ENCODE results near the gene TUBGCP5. TPM values are rescaled to one million over a fixed set of nuclear protein-coding genes. Genes with fewer than 3 reads are reported as not detected.
A peak's percentile ranks its signal among the peaks of the same experiment; 100 is the strongest.
"Not testable (repeated sequence)": the region's sequence is repeated elsewhere in the genome, so short reads cannot be mapped to it uniquely, and the experiment has no call there.

Gene TUBGCP5
- total RNA-seq, 1 donor from 2014 or later = 19.1 TPM

GRCh38 chr15:23052522-23052921, 13.2 kb upstream of the TUBGCP5 start:
- H3K4me1 Mint-ChIP-seq (ENCODE audit: unreplicated experiment) = no peaks in the 10 kb centered on the region
- H3K27me3 Mint-ChIP-seq (ENCODE audit: unreplicated experiment) = peaks cover 16% of the 10 kb centered on the region
- DNase-seq (ENCODE audit: extremely low spot score, unreplicated experiment) = no peak
- H3K27ac Mint-ChIP-seq (ENCODE audit: unreplicated experiment) = no peak overlapping the region
- no peaks in the 10 kb centered on the region for H3K9me3 Mint-ChIP-seq (ENCODE audit: unreplicated experiment)
- TF ChIP-seq CTCF (IDR thresholded peaks at IDR 0.05) = no peak
- H3K4me3 Mint-ChIP-seq (ENCODE audit: unreplicated experiment) = no peak overlapping the region
- no peaks in the 10 kb centered on the region for H3K36me3 Mint-ChIP-seq (ENCODE audit: unreplicated experiment)

GRCh38 chr15:23050708-23051107, 11.3 kb upstream of the TUBGCP5 start:
- Mint-ChIP-seq H3K4me1 (ENCODE audit: unreplicated experiment) (no peaks in the 10 kb centered on the region), H3K27ac (ENCODE audit: unreplicated experiment) (no peak overlapping the region), H3K4me3 (ENCODE audit: unreplicated experiment) (no peak overlapping the region), H3K36me3 (ENCODE audit: unreplicated experiment) (no peaks in the 10 kb centered on the region), H3K9me3 (ENCODE audit: unreplicated experiment) (no peaks in the 10 kb centered on the region), H3K27me3 (ENCODE audit: unreplicated experiment) (peaks cover 15% of the 10 kb centered on the region)
- no peak for TF ChIP-seq CTCF (IDR thresholded peaks at IDR 0.05)
- no peak for DNase-seq (ENCODE audit: extremely low spot score, unreplicated experiment)

- H3K36me3 Mint-ChIP-seq (ENCODE audit: unreplicated experiment) = no peaks in the 10 kb centered on the region
- H3K4me1 Mint-ChIP-seq (ENCODE audit: unreplicated experiment) = no peaks in the 10 kb centered on the region
- peaks cover 11% of the 10 kb centered on the region for H3K27me3 Mint-ChIP-seq (ENCODE audit: unreplicated experiment)
- TF ChIP-seq CTCF (IDR thresholded peaks at IDR 0.05) = no peak
- peak; percentile 65 for DNase-seq (ENCODE audit: extremely low spot score, unreplicated experiment)
- no peak overlapping the region for H3K27ac Mint-ChIP-seq (ENCODE audit: unreplicated experiment)
- no peaks in the 10 kb centered on the region for H3K9me3 Mint-ChIP-seq (ENCODE audit: unreplicated experiment)
- no peak overlapping the region for H3K4me3 Mint-ChIP-seq (ENCODE audit: unreplicated experiment)
Observed at GRCh38 chr15:23049984-23050628, 10.7 kb upstream of the TUBGCP5 start.

GRCh38 chr15:23048572-23049282, 9.4 kb upstream of the TUBGCP5 start:
- H3K4me3 Mint-ChIP-seq (ENCODE audit: unreplicated experiment); H3K27me3 Mint-ChIP-seq (ENCODE audit: unreplicated experiment); H3K36me3 Mint-ChIP-seq (ENCODE audit: unreplicated experiment); H3K27ac Mint-ChIP-seq (ENCODE audit: unreplicated experiment); H3K9me3 Mint-ChIP-seq (ENCODE audit: unreplicated experiment); H3K4me1 Mint-ChIP-seq (ENCODE audit: unreplicated experiment): not testable (repeated sequence)
- DNase-seq (ENCODE audit: extremely low spot score, unreplicated experiment) = peak; percentile 57

GRCh38 chr15:23043987-23044386, 4.6 kb upstream of the TUBGCP5 start:
- not testable (repeated sequence) for H3K27me3 Mint-ChIP-seq (ENCODE audit: unreplicated experiment); H3K4me1 Mint-ChIP-seq (ENCODE audit: unreplicated experiment); H3K4me3 Mint-ChIP-seq (ENCODE audit: unreplicated experiment); H3K36me3 Mint-ChIP-seq (ENCODE audit: unreplicated experiment); H3K9me3 Mint-ChIP-seq (ENCODE audit: unreplicated experiment); H3K27ac Mint-ChIP-seq (ENCODE audit: unreplicated experiment)
- DNase-seq (ENCODE audit: extremely low spot score, unreplicated experiment) = peak; percentile 70

GRCh38 chr15:23043535-23043934, 4.2 kb upstream of the TUBGCP5 start:
- not testable (repeated sequence) for H3K4me1 Mint-ChIP-seq (ENCODE audit: unreplicated experiment); H3K27ac Mint-ChIP-seq (ENCODE audit: unreplicated experiment); H3K9me3 Mint-ChIP-seq (ENCODE audit: unreplicated experiment); H3K36me3 Mint-ChIP-seq (ENCODE audit: unreplicated experiment); H3K4me3 Mint-ChIP-seq (ENCODE audit: unreplicated experiment); H3K27me3 Mint-ChIP-seq (ENCODE audit: unreplicated experiment)
- peak; percentile 84 for DNase-seq (ENCODE audit: extremely low spot score, unreplicated experiment)

- DNase-seq (ENCODE audit: extremely low spot score, unreplicated experiment) = peak; percentile 83
- H3K4me3 Mint-ChIP-seq (ENCODE audit: unreplicated experiment); H3K27me3 Mint-ChIP-seq (ENCODE audit: unreplicated experiment); H3K36me3 Mint-ChIP-seq (ENCODE audit: unreplicated experiment); H3K9me3 Mint-ChIP-seq (ENCODE audit: unreplicated experiment); H3K27ac Mint-ChIP-seq (ENCODE audit: unreplicated experiment): not testable (repeated sequence)
- H3K4me1 Mint-ChIP-seq (ENCODE audit: unreplicated experiment) = peaks cover 15% of the 10 kb centered on the region
Observed at GRCh38 chr15:23041736-23042135, 2.4 kb upstream of the TUBGCP5 start.

Measured in osteocyte (in vitro differentiated cells).